Transverse colon (tissue), 4 donors: ENCODE results near the gene MET. TPM values are rescaled to one million over a fixed set of nuclear protein-coding genes. Genes with fewer than 3 reads are reported as not detected.

ENCODE experiments used
- DNase-seq: peaks from one replicate; pipeline ENCODE4 v3.0.0-alpha.2; 2019
- H3K27ac ChIP-seq, 4 donors: fragments of 200-600 bp; sonication (generic); 2 replicates each; pipeline ENCODE4 v1.5.1; 2016 to 2018; ENCODE audit warnings: inconsistent platforms in 4 of 4
- H3K27me3 ChIP-seq: fragments of 200-600 bp; sonication (generic); 2 replicates; pipeline ENCODE4 v1.5.1; 2017; ENCODE audit warnings: inconsistent platforms
- H3K36me3 ChIP-seq, 4 donors: fragments of 200-600 bp; sonication (generic); 2 replicates each; pipeline ENCODE4 v1.5.1; 2017 to 2019; ENCODE audit warnings: inconsistent platforms in 4 of 4
- H3K4me1 ChIP-seq, 4 donors: fragments of 200-600 bp; sonication (generic); 2 replicates each; pipeline ENCODE4 v1.5.1; 2017 to 2020; ENCODE audit warnings: inconsistent platforms in 4 of 4
- H3K4me3 ChIP-seq, 4 donors: fragments of 200-600 bp; sonication (generic); 1 replicate in 1 of 4; 2 replicates in 3 of 4; pipeline versions ENCODE4 v1.5.1 to v1.6.1; 2017 to 2019; ENCODE audit warnings: inconsistent platforms in 4 of 4
- H3K9me3 ChIP-seq, 2 donors: fragments of 200-600 bp; sonication (generic); 2 replicates each; pipeline ENCODE4 v1.5.1; 2017 to 2019; ENCODE audit warnings: inconsistent platforms in 2 of 2
- EP300 ChIP-seq: sonication (generic); formaldehyde crosslinking; IDR thresholded peaks from one replicate; pipeline ENCODE4 v1.6.1; 2017; ENCODE audit warnings: antibody characterized with exemption, low read depth
- POLR2A ChIP-seq: fragments of 450-650 bp; IDR thresholded peaks from one replicate; pipeline ENCODE4 v1.6.1; 2016; ENCODE audit warnings: antibody characterized with exemption, mild to moderate bottlenecking, moderate library complexity
- POLR2AphosphoS5 ChIP-seq, 3 donors: sonication (generic); formaldehyde crosslinking; IDR thresholded peaks; one replicate each; pipeline ENCODE4 v1.6.1; 2016; ENCODE audit warnings: antibody characterized with exemption in 3 of 3
- WGBS, 2 donors: methylation state at CpG; one replicate each; pipeline ENCODE4 v1.1.5; 2018; ENCODE audit warnings: low coverage in 1 of 2; 5-methylcytosine and 5-hydroxymethylcytosine counted together
- in situ Hi-C, 4 donors: fragments of 200-750 bp; cut with MboI; loops; one replicate each; pipeline versions ENCODE4 v1.15.0 to v1.15.1; 2017; ENCODE audit warnings: low sequenced_read_pairs in 3 of 4, low pct_ligation_motif_present in 1 of 4, low pct_unique_long_range_greater_than_20kb in 1 of 4
- intact Hi-C: fragments of 100-400 bp; cut with DNase I; formaldehyde crosslinking; loops from one replicate; pipeline ENCODE4 v1.15.1; 2023; ENCODE audit warnings: low total_unique reads
- total RNA-seq, 4 donors: library from RNA; depleted of rRNA; stranded (reverse); fragments of >200 nt; gene quantifications; one replicate each; pipeline ENCODE4 v1.1.0, GENCODE V29; 2016
- TF ChIP-seq, protein P1 (sequence below), 5 experiments: fragments of 200-600 bp in 3 of 5; fragments of 450-650 bp in 2 of 5; sonication (generic) in 3 of 5; IDR thresholded peaks; 1 replicate in 2 of 5; 2 replicates in 3 of 5; pipeline ENCODE4 v1.5.1; 2016 to 2017; ENCODE audit warnings: antibody characterized with exemption in 5 of 5, inconsistent platforms in 3 of 5, mild to moderate bottlenecking in 2 of 5, moderate library complexity in 1 of 5

Gene MET
- total RNA-seq, 4 donors from 2014 or later, result 6.4 to 35.5 (median 20.3) TPM

DNA sequence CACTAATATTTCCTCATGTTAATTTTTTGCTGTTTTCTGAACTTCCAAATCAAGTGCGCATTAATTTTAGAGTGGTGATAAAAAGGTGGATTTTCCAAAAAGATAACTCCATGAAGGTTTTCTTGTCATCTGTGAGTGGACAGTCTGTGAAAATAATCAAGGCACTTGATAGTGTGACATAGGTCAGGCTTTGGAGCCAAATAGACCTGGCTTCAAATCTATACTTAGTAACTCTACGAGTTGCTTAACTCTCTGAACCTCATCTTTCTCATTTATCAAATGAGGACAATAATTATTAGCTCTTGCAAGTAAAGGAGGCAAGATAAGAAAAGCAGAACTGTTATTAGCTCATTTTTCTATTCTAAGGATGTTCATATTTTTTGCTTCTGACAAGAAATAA is 24.7 kb upstream of the MET start:
- intact Hi-C loops, result no loop called here
- DNase-seq, result no peak
- Histone ChIP-seq H3K4me3 (no peak overlapping the region), H3K9me3 (no peaks in the 10 kb centered on the region), H3K4me1 (no peaks in the 10 kb centered on the region), H3K27ac (no peak overlapping the region), H3K36me3 (no peaks in the 10 kb centered on the region), H3K27me3 (no peaks in the 10 kb centered on the region)
- 67 to 90% methylated on average over 2 of the region's 2 CpGs for whole genome bisulfite sequencing, 2 donors
- in situ Hi-C loops, result no loop called here
- TF ChIP-seq, protein P1, sequence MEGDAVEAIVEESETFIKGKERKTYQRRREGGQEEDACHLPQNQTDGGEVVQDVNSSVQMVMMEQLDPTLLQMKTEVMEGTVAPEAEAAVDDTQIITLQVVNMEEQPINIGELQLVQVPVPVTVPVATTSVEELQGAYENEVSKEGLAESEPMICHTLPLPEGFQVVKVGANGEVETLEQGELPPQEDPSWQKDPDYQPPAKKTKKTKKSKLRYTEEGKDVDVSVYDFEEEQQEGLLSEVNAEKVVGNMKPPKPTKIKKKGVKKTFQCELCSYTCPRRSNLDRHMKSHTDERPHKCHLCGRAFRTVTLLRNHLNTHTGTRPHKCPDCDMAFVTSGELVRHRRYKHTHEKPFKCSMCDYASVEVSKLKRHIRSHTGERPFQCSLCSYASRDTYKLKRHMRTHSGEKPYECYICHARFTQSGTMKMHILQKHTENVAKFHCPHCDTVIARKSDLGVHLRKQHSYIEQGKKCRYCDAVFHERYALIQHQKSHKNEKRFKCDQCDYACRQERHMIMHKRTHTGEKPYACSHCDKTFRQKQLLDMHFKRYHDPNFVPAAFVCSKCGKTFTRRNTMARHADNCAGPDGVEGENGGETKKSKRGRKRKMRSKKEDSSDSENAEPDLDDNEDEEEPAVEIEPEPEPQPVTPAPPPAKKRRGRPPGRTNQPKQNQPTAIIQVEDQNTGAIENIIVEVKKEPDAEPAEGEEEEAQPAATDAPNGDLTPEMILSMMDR (IDR thresholded peaks at IDR 0.05), result no peak
- TF ChIP-seq POLR2A (no peak), EP300 (no peak), POLR2AphosphoS5 (IDR thresholded peaks at IDR 0.05) (no peak)

DNA sequence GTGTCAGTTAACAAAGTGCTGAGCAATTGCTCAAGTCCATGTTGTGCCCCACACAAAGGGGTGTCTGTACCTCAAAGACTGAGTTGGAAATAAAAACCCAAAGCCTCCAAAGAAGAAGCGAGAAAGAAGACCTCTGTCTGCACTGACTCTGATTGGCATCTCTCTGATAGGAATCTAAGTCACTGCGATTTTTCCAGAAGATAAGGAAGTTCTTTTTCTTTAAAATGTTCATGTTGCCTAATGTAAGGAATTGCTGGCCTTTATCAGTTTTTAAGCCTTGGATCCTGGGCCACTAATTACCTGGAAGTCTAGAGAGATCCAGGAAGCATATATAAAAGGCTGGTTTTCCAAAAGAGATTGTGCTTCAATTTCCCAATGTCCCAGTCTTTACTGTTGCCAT is 24.1 kb upstream of the MET start:
- TF ChIP-seq POLR2AphosphoS5 (IDR thresholded peaks at IDR 0.05), result no peak
- no peak for TF ChIP-seq EP300
- TF ChIP-seq, protein P1 (IDR thresholded peaks at IDR 0.05), result no peak
- TF ChIP-seq POLR2A, result no peak
- Histone ChIP-seq H3K27ac (no peak overlapping the region), H3K36me3 (no peaks in the 10 kb centered on the region), H3K4me1 (no peaks in the 10 kb centered on the region), H3K4me3 (no peak overlapping the region), H3K27me3 (no peaks in the 10 kb centered on the region), H3K9me3 (no peaks in the 10 kb centered on the region)
- intact Hi-C loops (no loop called here), in situ Hi-C loops (no loop called here)
- DNase-seq, result no peak
- 80 to 89% methylated on average over 1 to 2 of the region's 2 CpGs for WGBS, 2 donors

DNA sequence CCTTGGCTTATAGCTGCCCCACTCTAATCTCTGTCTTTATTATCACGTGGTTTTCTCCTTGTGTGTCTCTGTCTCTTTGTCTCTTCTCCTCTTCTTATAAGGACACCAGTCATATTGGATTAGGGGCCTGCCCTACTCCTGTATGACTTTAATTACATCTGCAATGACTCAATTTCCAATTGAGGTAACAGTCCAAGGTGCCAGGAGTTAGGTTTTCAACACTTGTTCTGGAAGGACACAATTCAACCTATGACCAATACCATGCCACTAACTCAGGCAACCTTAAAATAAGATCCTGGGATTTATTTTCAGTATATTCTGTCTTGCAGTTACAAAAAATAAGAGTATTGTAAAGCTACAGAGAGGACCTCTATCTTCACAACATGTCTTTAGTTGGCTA is 21.6 kb upstream of the MET start:
- Histone ChIP-seq H3K36me3 (no peaks in the 10 kb centered on the region), H3K4me3 (no peak overlapping the region), H3K4me1 (no peaks in the 10 kb centered on the region), H3K27me3 (no peaks in the 10 kb centered on the region), H3K9me3 (no peaks in the 10 kb centered on the region), H3K27ac (no peak overlapping the region)
- WGBS, 2 donors, result 75 to 79% methylated on average over 1 of the region's 1 CpG
- TF ChIP-seq POLR2AphosphoS5 (IDR thresholded peaks at IDR 0.05) (no peak), POLR2A (no peak), EP300 (no peak)
- TF ChIP-seq, protein P1 (IDR thresholded peaks at IDR 0.05), result no peak
- in situ Hi-C loops, result no loop called here
- intact Hi-C loops, result no loop called here
- DNase-seq, result no peak

DNA sequence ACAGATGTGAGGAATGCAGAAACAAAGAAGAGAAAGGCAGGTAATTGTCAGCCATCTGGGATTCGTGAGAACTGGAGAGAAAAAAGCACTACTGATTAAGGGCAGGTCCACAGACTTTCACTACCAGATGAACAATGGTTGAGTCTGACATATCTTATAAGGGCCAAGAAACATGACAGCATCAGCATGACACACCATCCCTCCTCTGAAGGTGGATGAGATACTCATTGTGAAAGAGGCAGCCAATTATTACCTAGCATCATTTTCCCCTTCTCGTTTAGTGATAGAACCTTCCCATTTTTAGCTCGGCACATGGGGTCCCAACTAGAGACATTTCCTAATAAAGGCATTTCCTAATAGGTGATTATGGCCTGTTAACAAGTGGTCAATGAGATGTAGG is 19.2 kb upstream of the MET start:
- Histone ChIP-seq H3K4me3 (no peak overlapping the region), H3K27me3 (no peaks in the 10 kb centered on the region), H3K27ac (no peak overlapping the region), H3K4me1 (no peaks in the 10 kb centered on the region), H3K9me3 (no peaks in the 10 kb centered on the region), H3K36me3 (no peaks in the 10 kb centered on the region)
- no peak for DNase-seq
- intact Hi-C loops, result loop anchor here (1.0 kb wide), 1 partner anchor 28 kb away; no protein-coding TSS in a partner anchor
- WGBS, 2 donors, result 84 to 100% methylated on average over 1 to 3 of the region's 3 CpGs
- in situ Hi-C loops, result no loop called here
- no peak for TF ChIP-seq POLR2A
- no peak for TF ChIP-seq EP300
- no peak for TF ChIP-seq POLR2AphosphoS5 (IDR thresholded peaks at IDR 0.05)
- TF ChIP-seq, protein P1 (IDR thresholded peaks at IDR 0.05), result no peak
